ENCODE results near the gene MTCH2. TPM values are rescaled to one million over a fixed set of nuclear protein-coding genes. Genes with fewer than 3 reads are reported as not detected.

Gene MTCH2
- total RNA-seq, 1 experiment from 2014 or later: 160 TPM

DNA sequence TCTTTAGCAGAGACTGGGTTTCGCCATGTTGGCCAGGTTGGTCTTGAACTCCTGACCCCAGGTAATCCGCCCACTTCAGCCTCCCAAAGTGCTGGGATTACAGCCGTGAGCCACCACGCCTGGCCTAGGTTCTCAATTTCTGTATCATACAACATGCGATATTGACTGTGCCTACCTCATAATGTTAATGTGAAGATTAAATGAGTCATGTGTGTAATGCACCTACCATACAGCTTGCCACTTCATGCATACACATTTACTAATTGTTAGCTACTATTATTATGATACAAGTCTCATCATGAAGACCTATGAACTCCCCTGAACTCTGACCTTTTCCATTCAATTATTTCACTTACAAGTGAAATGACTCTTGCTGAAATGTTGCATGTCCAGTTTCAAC is 47.1 kb upstream of the MTCH2 start:
- no peak for ATAC-seq
- H3K9me3 Mint-ChIP-seq: peaks cover 4% of the 10 kb centered on the region; the same call in 1 of the 2 replicates
- H3K4me3 Mint-ChIP-seq: no peak overlapping the region
- H3K27me3 Mint-ChIP-seq (ENCODE audit: low read depth): no peaks in the 10 kb centered on the region
- ChIA-PET CTCF (no interaction called here), POLR2A (interaction anchor here (0.7 kb wide), 1 partner anchor 14 kb away, joined by 5 read pairs; no protein-coding TSS in a partner anchor)
- TF ChIP-seq, protein P1, sequence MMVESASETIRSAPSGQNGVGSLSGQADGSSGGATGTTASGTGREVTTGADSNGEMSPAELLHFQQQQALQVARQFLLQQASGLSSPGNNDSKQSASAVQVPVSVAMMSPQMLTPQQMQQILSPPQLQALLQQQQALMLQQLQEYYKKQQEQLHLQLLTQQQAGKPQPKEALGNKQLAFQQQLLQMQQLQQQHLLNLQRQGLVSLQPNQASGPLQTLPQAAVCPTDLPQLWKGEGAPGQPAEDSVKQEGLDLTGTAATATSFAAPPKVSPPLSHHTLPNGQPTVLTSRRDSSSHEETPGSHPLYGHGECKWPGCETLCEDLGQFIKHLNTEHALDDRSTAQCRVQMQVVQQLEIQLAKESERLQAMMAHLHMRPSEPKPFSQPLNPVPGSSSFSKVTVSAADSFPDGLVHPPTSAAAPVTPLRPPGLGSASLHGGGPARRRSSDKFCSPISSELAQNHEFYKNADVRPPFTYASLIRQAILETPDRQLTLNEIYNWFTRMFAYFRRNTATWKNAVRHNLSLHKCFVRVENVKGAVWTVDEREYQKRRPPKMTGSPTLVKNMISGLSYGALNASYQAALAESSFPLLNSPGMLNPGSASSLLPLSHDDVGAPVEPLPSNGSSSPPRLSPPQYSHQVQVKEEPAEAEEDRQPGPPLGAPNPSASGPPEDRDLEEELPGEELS (CRISPR knock-in tag; IDR thresholded peaks at IDR 0.05): no peak
- no peak for TF ChIP-seq ERG (CRISPR knock-in tag; IDR thresholded peaks at IDR 0.05)
- TF ChIP-seq ZNF232 (CRISPR knock-in tag; IDR thresholded peaks at IDR 0.05): no peak
- no peak for TF ChIP-seq ESRRA (CRISPR knock-in tag; IDR thresholded peaks at IDR 0.05; ENCODE audit: borderline replicate concordance)
- no peak for TF ChIP-seq E2F1 (CRISPR knock-in tag; IDR thresholded peaks at IDR 0.05)
- no peak for TF ChIP-seq ETV6 (CRISPR knock-in tag; IDR thresholded peaks at IDR 0.05)
- TF ChIP-seq, protein P2, sequence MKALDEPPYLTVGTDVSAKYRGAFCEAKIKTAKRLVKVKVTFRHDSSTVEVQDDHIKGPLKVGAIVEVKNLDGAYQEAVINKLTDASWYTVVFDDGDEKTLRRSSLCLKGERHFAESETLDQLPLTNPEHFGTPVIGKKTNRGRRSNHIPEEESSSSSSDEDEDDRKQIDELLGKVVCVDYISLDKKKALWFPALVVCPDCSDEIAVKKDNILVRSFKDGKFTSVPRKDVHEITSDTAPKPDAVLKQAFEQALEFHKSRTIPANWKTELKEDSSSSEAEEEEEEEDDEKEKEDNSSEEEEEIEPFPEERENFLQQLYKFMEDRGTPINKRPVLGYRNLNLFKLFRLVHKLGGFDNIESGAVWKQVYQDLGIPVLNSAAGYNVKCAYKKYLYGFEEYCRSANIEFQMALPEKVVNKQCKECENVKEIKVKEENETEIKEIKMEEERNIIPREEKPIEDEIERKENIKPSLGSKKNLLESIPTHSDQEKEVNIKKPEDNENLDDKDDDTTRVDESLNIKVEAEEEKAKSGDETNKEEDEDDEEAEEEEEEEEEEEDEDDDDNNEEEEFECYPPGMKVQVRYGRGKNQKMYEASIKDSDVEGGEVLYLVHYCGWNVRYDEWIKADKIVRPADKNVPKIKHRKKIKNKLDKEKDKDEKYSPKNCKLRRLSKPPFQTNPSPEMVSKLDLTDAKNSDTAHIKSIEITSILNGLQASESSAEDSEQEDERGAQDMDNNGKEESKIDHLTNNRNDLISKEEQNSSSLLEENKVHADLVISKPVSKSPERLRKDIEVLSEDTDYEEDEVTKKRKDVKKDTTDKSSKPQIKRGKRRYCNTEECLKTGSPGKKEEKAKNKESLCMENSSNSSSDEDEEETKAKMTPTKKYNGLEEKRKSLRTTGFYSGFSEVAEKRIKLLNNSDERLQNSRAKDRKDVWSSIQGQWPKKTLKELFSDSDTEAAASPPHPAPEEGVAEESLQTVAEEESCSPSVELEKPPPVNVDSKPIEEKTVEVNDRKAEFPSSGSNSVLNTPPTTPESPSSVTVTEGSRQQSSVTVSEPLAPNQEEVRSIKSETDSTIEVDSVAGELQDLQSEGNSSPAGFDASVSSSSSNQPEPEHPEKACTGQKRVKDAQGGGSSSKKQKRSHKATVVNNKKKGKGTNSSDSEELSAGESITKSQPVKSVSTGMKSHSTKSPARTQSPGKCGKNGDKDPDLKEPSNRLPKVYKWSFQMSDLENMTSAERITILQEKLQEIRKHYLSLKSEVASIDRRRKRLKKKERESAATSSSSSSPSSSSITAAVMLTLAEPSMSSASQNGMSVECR (CRISPR knock-in tag; IDR thresholded peaks at IDR 0.05; ENCODE audit: borderline replicate concordance): no peak
- no peak for TF ChIP-seq ZNF425 (CRISPR knock-in tag; conservative IDR thresholded peaks at IDR 0.05)
- TF ChIP-seq IRF2 (CRISPR knock-in tag; IDR thresholded peaks at IDR 0.05; ENCODE audit: borderline replicate concordance, low read depth): no peak
- TF ChIP-seq NFATC4 (CRISPR knock-in tag; IDR thresholded peaks at IDR 0.05): no peak
- TF ChIP-seq GABPB1 (CRISPR knock-in tag; IDR thresholded peaks at IDR 0.05): no peak
- H3K27ac Mint-ChIP-seq: no peak overlapping the region
- no peaks in the 10 kb centered on the region for H3K4me1 Mint-ChIP-seq
- H3K36me3 Mint-ChIP-seq: no peaks in the 10 kb centered on the region
- DNase-seq (ENCODE audit: low spot score): no peak

DNA sequence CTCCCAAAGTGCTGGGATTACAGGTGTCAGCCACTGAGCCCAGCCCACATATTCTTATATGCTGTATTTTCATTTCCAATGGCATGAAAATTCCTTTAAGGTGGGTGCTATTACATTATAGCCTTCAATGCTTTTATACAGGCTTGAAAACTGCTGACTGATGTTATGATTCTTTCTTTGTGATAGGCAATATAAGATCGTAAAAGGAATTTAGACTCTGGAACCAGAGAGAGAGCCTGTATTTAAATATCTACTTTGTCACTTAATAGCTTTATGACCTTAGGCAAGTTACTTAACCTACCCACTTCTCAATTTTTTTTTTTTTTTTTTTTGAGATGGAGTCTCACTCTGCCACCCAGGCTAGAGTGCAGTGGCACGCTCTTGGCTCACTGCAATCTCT is 46.6 kb upstream of the MTCH2 start:
- Mint-ChIP-seq H3K36me3 (no peaks in the 10 kb centered on the region), H3K27ac (no peak overlapping the region), H3K27me3 (ENCODE audit: low read depth) (no peaks in the 10 kb centered on the region), H3K4me1 (no peaks in the 10 kb centered on the region), H3K9me3 (peaks cover 4% of the 10 kb centered on the region; the same call in 1 of the 2 replicates), H3K4me3 (no peak overlapping the region)
- CTCF ChIA-PET: no interaction called here
- DNase-seq (ENCODE audit: low spot score): no peak
- POLR2A ChIA-PET: no interaction called here
- ATAC-seq: no peak
- TF ChIP-seq NR3C1 (CRISPR knock-in tag; conservative IDR thresholded peaks at IDR 0.05; ENCODE audit: low read depth) (no peak), SOX15 (CRISPR knock-in tag; IDR thresholded peaks at IDR 0.05) (no peak), FOXJ3 (CRISPR knock-in tag; IDR thresholded peaks at IDR 0.05; ENCODE audit: borderline replicate concordance) (no peak), CDX4 (CRISPR knock-in tag; IDR thresholded peaks at IDR 0.05; ENCODE audit: borderline replicate concordance) (no peak), MXD4 (CRISPR knock-in tag; IDR thresholded peaks at IDR 0.05; ENCODE audit: borderline replicate concordance) (no peak), ZNF121 (CRISPR knock-in tag; IDR thresholded peaks at IDR 0.05) (no peak)
- TF ChIP-seq, protein P3, sequence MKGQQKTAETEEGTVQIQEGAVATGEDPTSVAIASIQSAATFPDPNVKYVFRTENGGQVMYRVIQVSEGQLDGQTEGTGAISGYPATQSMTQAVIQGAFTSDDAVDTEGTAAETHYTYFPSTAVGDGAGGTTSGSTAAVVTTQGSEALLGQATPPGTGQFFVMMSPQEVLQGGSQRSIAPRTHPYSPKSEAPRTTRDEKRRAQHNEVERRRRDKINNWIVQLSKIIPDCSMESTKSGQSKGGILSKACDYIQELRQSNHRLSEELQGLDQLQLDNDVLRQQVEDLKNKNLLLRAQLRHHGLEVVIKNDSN (CRISPR knock-in tag; IDR thresholded peaks at IDR 0.05): no peak
- TF ChIP-seq, protein P4, sequence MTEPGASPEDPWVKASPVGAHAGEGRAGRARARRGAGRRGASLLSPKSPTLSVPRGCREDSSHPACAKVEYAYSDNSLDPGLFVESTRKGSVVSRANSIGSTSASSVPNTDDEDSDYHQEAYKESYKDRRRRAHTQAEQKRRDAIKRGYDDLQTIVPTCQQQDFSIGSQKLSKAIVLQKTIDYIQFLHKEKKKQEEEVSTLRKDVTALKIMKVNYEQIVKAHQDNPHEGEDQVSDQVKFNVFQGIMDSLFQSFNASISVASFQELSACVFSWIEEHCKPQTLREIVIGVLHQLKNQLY (CRISPR knock-in tag; IDR thresholded peaks at IDR 0.05): no peak
- TF ChIP-seq, protein P5, sequence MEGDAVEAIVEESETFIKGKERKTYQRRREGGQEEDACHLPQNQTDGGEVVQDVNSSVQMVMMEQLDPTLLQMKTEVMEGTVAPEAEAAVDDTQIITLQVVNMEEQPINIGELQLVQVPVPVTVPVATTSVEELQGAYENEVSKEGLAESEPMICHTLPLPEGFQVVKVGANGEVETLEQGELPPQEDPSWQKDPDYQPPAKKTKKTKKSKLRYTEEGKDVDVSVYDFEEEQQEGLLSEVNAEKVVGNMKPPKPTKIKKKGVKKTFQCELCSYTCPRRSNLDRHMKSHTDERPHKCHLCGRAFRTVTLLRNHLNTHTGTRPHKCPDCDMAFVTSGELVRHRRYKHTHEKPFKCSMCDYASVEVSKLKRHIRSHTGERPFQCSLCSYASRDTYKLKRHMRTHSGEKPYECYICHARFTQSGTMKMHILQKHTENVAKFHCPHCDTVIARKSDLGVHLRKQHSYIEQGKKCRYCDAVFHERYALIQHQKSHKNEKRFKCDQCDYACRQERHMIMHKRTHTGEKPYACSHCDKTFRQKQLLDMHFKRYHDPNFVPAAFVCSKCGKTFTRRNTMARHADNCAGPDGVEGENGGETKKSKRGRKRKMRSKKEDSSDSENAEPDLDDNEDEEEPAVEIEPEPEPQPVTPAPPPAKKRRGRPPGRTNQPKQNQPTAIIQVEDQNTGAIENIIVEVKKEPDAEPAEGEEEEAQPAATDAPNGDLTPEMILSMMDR (IDR thresholded peaks at IDR 0.05): no peak

All from WTC11 (cell line).